HG03469 (cell line): ENCODE data around the gene ALK.
"Not testable (repeated sequence)": the region's sequence is repeated elsewhere in the genome, so short reads cannot be mapped to it uniquely, and the experiment has no call there.

Experiments used
- ATAC-seq: cut with Tn5 transposase; IDR thresholded peaks from one replicate; pipeline ENCODE4 v1.9.1; 2021; ENCODE audit warnings: mild to moderate bottlenecking, moderate library complexity, moderate number of reproducible peaks; ENCODE audit not compliant: unreplicated experiment

The ALK gene

DNA sequence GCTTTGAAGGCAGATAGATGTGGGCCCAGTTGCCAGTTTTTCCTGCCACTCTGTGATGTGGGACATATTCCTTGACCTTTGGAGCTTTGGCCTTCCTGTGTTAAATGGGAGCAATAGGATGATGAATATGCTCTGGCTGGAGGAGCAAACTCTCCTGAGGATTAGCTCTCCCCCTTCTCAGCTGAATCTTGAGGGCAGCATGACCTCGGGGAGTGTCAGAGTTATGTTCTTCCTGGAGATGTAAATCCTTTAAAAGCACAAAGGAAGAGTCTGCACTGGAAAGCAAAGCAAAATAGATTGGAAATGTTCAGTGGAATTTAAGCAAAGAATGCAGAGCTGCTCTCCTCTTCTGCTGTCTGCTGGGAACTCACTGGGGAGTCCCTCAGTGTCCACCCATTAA lies 160.1 kb downstream of the ALK start:
- ATAC-seq, result no peak

DNA sequence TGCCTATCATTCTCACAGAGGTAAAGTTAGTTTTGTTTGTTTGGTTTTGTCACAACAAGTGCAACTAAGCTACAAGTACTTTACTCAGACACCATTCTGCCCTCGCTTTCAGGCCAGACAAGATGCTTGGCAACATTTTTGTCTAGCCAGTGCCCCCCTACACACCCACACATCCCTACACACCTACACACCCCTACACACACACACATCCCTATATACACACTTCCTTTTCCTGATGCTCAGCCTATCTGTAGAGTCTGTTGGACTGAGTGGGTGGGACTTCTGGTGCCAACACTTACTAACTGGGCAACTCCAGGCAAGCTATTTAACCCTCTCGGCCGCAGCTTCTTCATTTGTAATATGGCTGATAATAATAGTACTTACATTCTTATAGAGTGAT lies 161.4 kb downstream of the ALK start:
- ATAC-seq, result no peak

DNA sequence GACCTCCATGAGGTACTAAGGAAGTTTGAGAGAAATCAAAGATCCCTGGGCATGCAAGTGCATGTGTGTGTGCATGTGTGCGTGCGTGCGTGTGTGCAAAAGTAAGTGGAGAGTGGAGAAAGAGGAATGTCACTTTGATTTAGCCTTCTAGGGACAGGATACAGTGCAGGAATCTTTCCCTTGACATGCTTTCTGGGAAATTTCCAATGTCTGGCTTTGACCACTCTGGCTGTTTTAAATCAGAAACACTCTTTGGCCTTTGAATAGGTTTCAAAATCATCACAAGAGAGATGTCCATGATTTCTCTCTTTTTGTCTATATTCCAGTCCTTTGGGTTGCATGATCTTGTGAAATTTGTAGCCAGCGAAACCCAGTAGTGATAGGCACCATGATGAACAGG lies 162.0 kb downstream of the ALK start:
- no peak for ATAC-seq

DNA sequence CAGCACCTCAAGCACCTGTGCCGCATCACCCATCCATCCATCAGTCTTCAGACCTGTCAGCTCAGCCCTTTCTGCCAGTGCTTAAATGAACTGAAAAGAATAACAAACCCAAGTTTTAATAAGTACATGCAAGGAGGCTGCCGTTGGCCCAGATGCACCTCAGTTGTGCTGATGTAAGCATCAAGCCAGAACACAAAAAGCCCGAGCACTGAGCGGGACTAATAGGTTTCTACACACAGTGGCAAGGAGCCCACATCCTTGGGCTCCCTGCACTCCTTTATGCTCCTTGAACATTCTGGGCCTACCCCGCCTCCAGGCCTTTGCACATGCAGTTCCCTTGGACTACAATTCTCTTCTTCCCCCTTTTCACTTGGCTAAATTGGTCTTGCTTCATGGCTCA lies 165.6 kb downstream of the ALK start:
- ATAC-seq, result no peak

- ATAC-seq, result no peak
Observed at GRCh38 chr2:29755233-29755632, 166.2 kb downstream of the ALK start.

DNA sequence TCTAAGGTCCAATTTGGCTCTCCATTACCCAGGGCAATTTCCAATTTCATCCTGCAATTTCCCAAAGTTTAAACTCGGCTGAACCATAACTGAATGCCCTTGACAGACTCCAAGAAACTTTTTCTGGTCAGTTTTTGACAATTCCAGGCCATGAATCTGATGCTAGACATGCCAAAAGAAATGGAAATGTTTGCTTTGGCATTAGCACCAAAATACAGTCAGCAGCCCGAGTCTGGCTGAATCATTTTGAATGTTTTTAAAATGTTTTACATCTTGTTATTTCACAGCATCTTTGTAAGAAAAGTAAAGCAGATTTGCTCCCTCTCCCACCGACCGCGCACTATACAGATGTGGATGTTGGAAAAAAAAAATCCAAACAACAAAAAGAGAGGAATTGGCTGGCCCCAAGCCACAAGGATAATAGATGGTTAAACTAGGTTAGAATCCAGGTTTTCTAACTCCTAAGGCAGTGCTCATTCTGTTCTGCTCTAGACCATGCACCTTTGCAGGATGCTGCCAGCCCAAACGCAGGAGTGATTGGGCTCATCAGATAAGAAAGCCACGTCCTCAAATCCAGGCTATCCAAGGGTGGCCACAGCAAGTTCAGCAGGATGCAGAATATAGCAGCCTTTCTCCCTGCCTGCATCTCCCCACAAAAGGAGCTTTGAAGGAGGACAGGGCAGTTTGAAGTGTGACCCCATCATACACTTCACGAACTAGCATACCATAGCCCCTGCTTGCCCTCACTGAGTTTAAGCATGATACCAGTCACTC lies 167.5 kb downstream of the ALK start:
- ATAC-seq, result no peak

DNA sequence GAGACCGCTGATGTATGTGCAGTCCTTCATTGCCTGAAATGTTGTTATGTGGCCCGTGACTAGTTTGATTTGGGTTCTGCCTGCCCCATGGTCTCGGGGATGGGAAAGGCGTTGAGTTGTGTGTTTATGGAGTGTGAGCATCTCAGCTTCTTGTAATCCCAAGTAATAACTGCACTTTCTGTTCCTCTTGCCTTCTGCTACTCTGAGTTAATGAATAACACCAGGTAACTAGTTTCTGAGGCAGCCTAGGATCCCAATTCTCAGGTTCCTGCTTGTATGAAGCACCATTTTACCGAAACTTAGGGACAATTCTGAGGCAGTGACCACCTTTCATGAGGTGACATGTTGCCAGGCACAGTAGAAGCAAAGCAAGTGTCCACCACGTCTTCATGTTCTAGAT lies 170.0 kb downstream of the ALK start:
- no peak for ATAC-seq

- ATAC-seq, result not testable (repeated sequence)
Observed at GRCh38 chr2:29750463-29750862, 170.9 kb downstream of the ALK start.

DNA sequence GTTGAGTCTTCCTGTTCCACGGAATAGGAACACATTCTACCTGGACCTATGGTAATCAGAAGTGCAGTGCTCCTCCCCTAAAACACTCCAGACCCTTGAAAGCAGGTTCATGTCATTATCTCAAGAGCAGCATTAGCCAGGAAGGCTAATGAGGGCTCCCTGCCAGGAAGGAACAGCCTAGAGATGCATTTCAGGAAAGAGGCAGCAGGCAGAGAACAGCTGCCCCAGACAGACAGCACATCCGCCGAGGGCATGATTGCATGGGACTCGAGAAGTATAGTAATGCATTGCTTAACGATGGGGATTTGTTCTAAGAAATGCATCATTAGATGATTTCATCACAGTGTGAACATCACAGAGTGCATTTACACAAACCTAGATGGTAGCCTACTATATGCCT lies 171.5 kb downstream of the ALK start:
- ATAC-seq, result no peak

DNA sequence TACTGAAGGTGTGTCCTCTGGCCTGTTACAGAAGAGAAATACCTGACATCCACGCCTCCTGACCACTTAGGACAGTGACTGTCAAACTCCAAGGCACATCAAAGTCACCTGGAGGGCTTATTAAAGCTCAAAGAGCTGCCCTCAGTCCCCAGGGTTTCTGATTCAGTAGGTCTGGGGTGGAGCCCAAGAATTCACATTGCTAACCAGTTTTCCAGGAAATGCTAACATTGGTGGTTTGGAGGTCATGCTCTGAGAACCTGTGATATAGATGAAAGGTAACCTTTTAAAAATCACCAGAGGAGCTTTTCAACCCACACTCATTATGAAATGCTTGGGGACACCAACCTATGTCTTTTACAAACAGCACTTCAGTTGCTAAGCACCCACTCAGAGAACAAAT lies 172.3 kb downstream of the ALK start:
- no peak for ATAC-seq

DNA sequence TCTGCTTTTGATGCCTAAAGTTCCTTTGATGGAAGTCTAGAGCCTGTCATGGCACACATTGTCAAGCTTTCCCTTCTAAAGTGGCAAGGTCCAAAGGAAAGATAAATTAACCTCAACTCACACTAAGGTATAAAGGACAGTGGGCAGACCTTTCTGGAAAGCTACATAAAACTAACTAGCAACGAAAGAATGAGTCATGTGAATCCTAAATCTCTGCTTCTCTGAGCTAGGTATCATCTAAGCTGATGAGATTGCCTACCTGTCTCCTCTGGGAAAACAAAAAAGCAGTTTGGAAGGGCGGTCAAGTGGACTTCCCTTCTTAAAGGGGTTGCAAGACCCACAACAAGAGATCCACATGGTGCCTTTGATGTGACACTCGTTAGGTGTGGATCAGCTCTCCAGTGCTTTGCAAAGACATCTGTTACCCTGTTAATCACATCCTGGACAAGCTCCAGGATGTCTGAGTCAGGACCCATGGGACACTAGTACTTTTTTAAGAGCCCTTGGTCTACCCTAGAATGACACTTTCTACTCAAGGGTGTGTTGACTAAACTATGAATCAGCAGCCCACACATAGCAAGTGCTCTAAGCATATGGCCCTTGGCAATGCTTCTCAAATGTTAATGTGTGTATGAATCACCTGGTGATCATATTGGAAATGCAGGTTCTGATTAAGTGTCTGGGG lies 173.5 kb downstream of the ALK start:
- peak; percentile 38 for ATAC-seq

DNA sequence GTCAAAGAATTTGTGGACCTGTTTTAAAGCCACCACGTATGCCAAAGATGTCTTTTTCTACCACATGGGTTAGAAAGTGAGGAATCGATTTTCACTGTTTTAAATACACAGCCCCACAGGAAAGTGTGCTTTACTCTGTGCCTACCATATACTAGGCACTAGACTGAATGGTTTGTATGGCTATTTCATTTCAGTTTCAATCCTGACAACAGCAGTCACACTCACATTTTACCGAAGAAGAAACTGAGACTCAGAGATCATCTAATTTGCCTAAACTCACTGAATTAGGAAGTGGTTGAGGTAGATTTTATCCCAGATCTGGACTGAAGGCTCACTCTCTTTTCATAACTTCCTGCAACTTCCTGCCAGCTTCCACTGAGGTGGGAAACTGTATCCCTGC lies 176.4 kb downstream of the ALK start:
- ATAC-seq, result peak; percentile 63

DNA sequence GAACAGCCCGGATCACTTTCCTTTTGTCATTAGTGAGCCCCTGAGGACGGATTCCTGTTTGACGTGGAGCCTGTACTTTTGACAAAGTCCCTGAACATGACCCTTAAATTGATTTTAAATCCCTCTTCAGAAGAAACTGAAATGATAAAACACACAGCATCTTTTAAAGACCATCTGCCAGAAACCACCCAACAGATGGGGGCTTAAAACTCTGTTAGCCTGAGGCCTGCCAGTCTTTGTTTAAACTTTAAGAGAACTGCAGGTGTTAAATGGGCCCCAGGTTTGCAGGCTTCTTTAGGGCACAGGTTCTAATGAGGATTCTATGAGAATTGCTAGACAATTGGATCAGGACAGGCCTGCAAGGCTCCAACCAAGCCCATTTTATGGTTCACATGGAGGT lies 177.9 kb downstream of the ALK start:
- ATAC-seq, result no peak

DNA sequence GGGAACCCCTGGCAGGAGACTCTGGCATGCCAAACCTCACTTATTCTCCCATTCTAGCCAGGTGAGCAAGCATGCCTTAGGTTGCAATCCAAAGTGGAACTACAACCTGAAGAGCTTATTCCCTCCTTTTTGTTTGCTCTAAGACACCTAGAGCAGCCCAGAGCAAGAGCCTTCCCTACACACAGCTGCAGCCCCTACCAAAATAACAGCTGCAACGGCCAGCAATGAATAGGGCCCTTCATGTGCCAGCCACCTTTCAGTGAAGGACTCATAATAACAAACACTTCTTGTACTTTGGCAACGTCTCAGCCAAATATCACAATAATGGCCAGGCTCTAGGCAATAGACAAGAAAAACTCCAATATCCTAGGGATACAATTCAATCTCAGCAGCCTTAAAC lies 178.7 kb downstream of the ALK start:
- no peak for ATAC-seq

DNA sequence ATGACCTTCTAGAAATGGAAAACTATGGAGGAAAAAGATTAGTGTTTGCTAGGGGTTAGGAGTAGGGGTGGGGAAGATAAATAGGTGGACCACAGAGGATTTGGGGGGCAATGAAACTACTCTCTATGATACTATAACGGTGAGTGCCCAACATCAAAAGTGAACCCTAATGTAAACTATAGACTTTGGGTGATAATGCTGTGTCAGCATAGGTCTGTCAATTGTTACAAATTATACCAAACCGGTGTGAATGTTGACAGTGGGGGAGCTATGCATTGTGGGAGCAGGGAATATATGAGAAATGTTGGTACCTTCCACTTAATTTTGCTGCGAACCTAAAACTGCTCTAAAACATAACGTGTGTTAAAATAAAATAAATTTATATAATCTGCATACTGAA lies 180.3 kb downstream of the ALK start:
- ATAC-seq, result no peak

DNA sequence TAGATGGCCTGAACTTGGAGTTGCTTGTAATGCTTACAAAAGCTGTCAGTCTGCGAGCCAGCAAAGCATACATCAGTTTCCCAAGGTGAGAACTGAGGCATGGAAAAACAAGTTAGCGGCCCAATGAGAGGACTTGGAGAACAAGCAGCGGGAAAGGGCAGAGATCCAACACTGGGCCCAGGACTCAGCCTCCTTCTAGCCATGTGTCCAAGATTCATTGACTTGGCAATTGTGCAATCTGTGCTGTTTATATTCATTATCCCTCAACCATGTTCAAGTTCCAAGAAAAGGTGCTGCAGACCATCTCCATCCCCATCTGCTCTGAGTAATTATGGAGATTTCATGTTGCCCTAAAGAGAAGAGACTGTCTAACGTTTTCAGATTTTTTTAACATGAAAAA lies 187.4 kb downstream of the ALK start:
- no peak for ATAC-seq

- ATAC-seq, result no peak
Observed at GRCh38 chr2:29733213-29733612, 188.2 kb downstream of the ALK start.

GRCh38 chr2:29731948-29732347 lies 189.4 kb downstream of the ALK start:
- ATAC-seq, result no peak

DNA sequence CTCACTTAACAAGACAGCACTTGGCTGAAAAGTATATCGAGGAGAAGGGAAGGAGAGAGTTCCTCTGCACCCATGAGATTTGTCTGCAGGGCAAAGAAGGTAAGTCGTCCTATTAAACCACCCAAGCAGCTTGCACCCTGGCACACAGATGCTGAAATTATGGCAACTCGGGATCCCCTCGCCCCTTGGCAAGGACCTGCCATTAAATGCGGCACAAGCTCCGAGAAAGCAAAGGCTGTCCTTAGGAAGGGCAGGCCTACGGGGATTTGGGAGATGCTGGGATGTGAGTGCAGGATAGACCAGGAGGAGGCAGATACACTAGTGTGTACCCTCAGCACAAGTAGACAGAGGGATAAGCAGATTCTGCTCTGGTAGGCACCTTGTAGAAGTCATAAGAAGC lies 191.5 kb downstream of the ALK start:
- no peak for ATAC-seq

DNA sequence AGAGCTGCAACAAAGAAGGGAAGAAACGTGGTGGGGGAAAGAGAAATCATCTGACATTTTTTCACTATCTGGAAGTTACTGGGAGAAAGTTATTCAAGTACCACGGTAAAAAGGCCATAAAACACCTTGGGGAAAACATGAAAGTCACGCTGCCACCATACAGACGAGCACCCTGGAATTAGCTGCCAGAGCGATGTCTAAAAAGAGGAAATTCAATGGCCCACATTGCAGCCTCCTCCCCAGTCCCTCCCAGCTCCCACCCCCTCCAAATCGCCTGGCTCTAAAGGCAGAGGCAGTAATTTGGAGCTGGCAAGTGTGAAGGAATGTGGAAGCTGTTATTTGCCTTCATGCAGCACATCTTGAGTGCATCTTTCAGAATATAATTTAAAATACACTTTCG lies 192.0 kb downstream of the ALK start:
- ATAC-seq, result no peak

DNA sequence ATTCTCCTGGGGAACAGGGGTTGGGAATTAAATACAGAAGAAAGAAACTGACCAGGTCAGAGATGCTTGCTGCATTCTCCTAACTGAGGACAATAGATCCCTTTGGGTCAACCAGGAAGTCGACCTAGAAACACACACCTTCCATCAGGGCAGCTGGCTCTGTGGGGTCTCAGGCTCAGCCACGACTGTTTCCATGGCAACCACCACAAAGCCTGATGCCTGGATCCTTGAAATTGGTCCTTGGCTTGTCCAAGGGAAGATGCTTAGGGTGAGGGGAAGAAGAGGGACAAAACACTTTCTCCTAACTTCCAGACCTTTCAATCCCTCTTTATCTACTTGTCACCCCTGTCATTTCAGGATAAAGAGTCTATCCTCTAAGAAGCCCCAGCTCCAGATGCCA lies 194.4 kb downstream of the ALK start:
- no peak for ATAC-seq

DNA sequence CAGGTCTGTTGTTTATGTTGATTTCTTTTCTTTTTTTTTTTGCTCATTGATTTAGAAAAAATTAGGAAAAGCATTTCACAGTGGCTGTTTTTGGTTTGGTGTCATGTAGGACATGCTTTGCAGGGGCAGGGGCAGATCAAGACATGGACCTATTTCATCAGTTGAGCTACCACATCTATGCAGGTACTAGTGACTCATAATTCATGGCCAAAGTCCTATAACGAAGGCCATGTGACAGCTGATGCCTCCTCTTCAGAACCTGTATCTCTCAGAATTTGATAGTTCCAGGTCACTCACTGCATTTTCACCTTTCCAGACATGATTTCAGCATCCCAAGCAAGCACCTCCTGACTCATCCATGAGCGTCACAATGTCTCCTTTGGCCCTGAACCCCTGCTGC lies 195.8 kb downstream of the ALK start:
- no peak for ATAC-seq

GRCh38 chr2:29724282-29724681 lies 197.1 kb downstream of the ALK start:
- ATAC-seq, result no peak
